HG03457 (cell line): ENCODE measurements around the gene FCRLA.
"Not testable (repeated sequence)": the region's sequence is repeated elsewhere in the genome, so short reads cannot be mapped to it uniquely, and the experiment has no call there.

Experiments
- ATAC-seq: cut with Tn5 transposase; IDR thresholded peaks from one replicate; pipeline ENCODE4 v1.9.1; 2021; ENCODE audit warnings: moderate number of reproducible peaks; ENCODE audit not compliant: unreplicated experiment

The FCRLA gene

DNA sequence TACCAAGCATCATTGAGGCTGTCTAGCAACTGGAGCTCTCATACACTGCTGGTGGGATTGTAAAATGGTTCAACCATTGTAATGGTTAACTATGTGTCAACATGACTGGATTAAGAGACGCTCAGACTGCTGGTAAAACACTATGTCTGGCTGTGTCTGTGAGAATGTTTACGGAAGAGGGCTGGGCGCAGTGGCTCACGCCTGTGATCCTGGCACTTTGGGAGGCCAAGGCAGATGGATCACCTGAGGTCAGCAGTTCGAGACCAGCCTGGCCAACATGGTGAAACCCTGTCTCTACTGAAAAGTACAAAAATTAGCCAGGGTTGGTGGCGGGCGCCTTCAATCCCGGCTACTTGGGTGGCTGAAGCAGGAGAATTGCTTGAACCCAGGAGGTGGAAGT, 4.8 kb upstream of the FCRLA start:
- ATAC-seq, result no peak

DNA sequence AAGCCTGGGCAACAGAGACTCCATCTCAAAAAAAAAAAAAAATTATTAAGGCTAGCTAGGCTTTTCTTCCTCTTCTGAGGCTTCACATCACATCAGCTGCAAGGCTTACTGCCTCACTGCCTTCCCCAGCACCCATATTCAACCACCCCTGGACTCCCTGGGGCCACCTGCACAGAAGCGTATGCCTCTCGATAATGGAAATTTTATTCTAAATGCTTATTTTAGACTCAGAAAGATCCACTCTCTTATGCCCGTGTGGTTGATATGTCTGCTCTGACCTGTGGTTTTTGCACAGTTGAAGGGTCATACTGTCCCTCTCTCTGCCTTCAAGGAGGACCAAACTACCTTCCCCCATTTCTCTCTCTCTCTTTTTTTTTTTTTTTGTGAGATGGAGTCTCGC, 1.5 kb upstream of the FCRLA start:
- no peak for ATAC-seq

DNA sequence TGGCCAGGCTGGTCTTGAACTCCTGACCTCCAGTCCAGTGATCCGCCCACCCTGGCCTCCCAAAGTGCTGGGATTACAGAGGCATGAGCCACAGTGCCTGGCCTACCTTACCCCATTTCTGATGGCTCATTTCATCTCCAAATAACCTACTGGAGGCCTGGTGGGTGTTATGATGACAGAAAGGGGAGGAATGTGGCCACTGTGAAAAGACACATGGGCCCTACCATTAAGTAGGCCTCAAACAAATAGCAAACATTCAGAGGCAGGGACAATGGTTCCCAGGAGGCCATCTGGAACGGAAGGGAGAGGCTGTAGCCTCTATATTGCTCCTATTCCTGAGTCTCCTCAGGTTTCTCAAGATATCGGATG, 932 bp upstream of the FCRLA start:
- no peak for ATAC-seq

GRCh38 chr1:161707503-161707902, 474 bp downstream of the FCRLA start:
- no peak for ATAC-seq

- no peak for ATAC-seq
These were observed 2.3 kb downstream of the FCRLA start for GRCh38 chr1:161709373-161709772.

DNA sequence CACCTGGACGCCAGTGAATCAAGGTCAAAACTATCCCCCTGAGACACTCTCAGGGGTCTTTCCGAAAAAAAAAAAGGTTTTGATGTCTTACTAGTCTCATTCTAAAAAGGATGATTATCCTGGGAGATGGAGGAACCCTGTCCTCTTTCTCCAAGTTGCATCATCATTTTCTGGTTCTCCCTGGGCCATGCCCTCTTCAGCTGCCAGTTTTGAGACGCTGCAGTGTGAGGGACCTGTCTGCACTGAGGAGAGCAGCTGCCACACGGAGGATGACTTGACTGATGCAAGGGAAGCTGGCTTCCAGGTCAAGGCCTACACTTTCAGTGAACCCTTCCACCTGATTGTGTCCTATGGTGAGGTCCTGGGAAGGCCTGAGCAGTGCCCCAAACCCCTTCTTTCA, 3.5 kb downstream of the FCRLA start:
- ATAC-seq, result no peak

DNA sequence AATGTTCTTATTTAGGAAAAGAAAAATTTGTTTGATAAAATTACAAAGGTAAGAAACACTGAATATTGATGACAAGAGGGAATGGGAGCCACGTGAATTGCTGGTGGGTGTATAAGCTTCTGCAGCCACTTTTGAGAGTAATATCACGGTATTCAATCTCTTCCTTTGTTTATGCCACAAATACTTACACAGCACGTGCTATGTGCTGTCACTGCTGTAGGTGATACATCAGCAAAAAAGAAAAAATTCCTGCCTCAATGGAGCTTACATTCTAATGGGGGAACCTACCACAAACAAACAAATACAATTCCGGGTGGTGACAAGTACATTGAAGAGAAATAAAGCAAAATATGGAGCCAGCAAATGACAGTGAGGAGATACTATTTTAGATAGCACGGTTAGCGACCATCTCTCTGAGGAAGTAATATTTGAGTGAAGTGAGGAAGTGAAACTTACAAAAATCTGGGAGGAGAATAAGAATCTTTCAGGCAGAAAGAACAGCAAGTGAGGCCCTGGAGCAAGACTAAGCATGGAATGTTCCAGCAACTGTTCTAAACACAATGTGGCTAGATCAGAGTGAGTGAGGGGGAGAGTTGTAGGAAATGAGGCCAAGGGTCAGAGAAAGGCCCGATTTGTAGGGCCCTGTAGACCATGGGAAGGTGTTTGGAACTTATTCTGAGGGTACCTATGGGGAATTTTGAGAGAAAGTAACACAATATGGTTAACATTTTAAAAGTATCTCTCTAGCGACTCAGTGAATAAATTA, 11.7 kb downstream of the FCRLA start:
- ATAC-seq, result no peak

GRCh38 chr1:161719325-161719611, 12.2 kb downstream of the FCRLA start:
- no peak for ATAC-seq

DNA sequence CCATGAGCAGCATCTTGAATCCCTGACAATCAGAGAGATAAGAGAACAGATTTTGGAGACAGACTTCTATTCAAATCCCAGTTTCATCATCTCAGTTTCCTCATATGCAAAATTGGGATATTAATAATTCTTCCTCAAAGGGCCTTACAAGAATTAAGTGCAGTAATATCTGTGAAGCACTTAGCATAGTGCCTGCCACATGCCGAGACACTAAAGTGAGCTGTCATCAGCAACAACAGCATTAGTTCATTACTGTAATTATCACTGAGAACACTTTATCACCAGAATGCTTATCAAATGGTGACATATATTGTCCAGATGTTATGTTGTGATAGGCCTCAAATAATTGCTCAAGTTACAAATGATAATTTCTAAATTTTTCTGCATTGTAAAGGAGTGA, 13.4 kb downstream of the FCRLA start:
- ATAC-seq, result no peak

DNA sequence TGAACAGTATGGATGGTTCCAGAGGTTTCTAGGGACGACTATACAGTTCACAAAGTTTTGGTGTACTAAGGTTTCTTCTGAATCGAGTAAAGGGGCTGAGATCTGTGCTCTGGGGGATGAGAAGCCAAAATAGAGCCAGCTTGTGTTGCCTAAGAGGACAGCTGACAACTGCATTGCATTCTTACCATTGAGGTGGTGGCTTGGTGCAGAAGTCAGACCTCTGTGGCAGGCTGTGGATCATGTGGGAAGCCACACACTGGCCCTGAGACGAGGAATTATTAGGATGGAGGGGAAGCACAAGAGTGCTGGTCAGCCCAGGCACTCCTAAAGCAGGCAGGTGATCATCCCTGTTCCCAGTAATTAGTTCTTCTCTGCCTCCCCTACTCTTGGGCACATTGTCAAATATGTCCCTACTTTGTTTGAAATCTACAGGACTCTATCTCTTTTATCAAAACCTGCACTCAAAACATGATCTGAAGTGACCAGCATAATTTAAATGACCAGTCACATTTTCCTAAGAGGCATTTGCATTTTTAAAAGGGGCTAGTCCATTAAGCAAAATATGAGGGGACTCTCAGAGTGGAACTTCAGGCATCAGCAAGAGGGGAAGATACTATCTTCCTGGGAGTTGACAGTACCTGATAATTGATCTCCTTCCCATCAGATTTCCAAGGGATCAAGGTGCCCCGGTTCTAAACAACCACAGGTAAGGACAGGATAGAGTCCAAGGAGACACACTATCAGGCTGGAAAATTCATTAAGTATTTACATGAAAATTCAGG, 14.1 kb downstream of the FCRLA start, which contains the start of gene FCRLB:
Gene FCRLB (plus strand): TSS at position 589 of the 782 bp plus-strand sequence. CDS start 1,129 bp downstream, outside the sequence.
- no peak for ATAC-seq

DNA sequence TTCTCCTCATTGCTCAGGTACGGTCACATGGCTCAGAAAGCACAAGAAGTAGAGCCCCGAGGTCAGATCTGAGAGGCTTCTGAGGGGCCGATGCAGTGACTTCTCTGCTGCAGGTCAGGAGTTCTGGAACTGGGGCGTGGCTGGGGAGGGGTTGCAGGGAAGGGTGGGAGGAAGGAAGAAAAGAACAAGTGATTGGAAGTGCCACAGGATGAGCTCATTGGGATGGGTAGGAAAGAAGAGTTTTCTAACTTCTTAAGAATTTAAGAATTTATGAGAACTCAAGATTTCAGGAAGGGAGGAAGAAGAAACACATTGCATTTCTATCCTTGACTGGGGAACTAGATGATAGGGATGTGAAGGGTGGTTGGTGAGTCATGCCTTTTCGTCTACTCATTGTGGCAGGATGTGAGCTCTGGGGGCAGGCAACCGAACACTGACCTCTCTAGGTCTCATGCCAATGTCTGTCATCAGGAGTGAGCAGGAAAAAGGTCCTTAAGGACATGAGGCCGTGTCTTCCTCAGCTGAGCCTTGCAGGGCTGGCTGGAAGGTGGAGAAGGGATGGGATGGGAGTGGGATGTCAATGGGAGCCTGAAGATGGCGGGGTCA, 14.8 kb downstream of the FCRLA start:
- no peak for ATAC-seq

- ATAC-seq, result no peak
These were observed 15.4 kb downstream of the FCRLA start for GRCh38 chr1:161722406-161722805.

- no peak for ATAC-seq
These were observed 16.6 kb downstream of the FCRLA start for GRCh38 chr1:161723459-161724141.

- not testable (repeated sequence) for ATAC-seq
These were observed 18.4 kb downstream of the FCRLA start for GRCh38 chr1:161725258-161725907.

GRCh38 chr1:161725908-161726472, 19.0 kb downstream of the FCRLA start:
- no peak for ATAC-seq

GRCh38 chr1:161726473-161727255, 19.6 kb downstream of the FCRLA start:
- ATAC-seq, result peak; percentile 46

GRCh38 chr1:161727256-161727924, 20.4 kb downstream of the FCRLA start:
- peak; percentile 8 for ATAC-seq

- no peak for ATAC-seq
These were observed 21.6 kb downstream of the FCRLA start for GRCh38 chr1:161728376-161729226.
